PC-3 (cell line): ENCODE measurements around the gene PGAM2.
A peak's percentile ranks its signal among the peaks of the same experiment; 100 is the strongest.

Experiments
- EZH2 ChIP-seq: fragments of 300-600 bp; sonication (generic); IDR thresholded peaks from one replicate; pipeline ENCODE4 v1.6.1; 2017; ENCODE audit warnings: antibody characterized with exemption, mild to moderate bottlenecking, low read length; ENCODE audit not compliant: unreplicated experiment
- TF ChIP-seq, protein P1 (sequence below): fragments of 300-600 bp; sonication (generic); conservative IDR thresholded peaks from 2 replicates; pipeline ENCODE4 v1.5.1; 2017; ENCODE audit warnings: antibody characterized with exemption, low read depth, mild to moderate bottlenecking, low read length

GRCh38 chr7:44085546-44085945, 20.2 kb upstream of the PGAM2 start:
- TF ChIP-seq EZH2 = no peak
- TF ChIP-seq, protein P1, sequence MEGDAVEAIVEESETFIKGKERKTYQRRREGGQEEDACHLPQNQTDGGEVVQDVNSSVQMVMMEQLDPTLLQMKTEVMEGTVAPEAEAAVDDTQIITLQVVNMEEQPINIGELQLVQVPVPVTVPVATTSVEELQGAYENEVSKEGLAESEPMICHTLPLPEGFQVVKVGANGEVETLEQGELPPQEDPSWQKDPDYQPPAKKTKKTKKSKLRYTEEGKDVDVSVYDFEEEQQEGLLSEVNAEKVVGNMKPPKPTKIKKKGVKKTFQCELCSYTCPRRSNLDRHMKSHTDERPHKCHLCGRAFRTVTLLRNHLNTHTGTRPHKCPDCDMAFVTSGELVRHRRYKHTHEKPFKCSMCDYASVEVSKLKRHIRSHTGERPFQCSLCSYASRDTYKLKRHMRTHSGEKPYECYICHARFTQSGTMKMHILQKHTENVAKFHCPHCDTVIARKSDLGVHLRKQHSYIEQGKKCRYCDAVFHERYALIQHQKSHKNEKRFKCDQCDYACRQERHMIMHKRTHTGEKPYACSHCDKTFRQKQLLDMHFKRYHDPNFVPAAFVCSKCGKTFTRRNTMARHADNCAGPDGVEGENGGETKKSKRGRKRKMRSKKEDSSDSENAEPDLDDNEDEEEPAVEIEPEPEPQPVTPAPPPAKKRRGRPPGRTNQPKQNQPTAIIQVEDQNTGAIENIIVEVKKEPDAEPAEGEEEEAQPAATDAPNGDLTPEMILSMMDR = peak; percentile 40; the same call in 1 of the 2 replicates
